Measurements from ENCODE around the gene KCNT2.

DNA sequence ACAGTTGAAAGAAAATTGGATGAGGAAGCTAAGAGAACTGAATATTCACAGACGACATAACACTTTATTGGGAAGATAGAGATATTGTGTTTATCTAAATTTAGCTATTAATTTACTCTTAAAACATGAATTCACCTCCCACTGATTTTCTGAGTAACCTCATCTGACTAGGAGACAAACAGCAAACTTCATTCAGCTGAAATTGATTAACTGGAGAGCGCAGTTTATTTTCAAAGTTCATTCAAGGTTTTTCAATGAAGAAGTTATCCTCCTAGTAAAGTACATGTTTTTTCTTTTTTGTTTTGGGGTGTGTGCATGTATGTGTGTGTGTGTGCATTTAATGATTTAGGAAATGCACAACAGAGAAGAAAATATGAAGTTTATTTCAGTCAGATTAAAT is 215.0 kb downstream of the KCNT2 start:
- TF ChIP-seq, protein P1, sequence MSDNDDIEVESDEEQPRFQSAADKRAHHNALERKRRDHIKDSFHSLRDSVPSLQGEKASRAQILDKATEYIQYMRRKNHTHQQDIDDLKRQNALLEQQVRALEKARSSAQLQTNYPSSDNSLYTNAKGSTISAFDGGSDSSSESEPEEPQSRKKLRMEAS (IDR thresholded peaks at IDR 0.05; ENCODE audit: low read depth) = no peak
- TF ChIP-seq, protein P2, sequence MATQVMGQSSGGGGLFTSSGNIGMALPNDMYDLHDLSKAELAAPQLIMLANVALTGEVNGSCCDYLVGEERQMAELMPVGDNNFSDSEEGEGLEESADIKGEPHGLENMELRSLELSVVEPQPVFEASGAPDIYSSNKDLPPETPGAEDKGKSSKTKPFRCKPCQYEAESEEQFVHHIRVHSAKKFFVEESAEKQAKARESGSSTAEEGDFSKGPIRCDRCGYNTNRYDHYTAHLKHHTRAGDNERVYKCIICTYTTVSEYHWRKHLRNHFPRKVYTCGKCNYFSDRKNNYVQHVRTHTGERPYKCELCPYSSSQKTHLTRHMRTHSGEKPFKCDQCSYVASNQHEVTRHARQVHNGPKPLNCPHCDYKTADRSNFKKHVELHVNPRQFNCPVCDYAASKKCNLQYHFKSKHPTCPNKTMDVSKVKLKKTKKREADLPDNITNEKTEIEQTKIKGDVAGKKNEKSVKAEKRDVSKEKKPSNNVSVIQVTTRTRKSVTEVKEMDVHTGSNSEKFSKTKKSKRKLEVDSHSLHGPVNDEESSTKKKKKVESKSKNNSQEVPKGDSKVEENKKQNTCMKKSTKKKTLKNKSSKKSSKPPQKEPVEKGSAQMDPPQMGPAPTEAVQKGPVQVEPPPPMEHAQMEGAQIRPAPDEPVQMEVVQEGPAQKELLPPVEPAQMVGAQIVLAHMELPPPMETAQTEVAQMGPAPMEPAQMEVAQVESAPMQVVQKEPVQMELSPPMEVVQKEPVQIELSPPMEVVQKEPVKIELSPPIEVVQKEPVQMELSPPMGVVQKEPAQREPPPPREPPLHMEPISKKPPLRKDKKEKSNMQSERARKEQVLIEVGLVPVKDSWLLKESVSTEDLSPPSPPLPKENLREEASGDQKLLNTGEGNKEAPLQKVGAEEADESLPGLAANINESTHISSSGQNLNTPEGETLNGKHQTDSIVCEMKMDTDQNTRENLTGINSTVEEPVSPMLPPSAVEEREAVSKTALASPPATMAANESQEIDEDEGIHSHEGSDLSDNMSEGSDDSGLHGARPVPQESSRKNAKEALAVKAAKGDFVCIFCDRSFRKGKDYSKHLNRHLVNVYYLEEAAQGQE (IDR thresholded peaks at IDR 0.05; ENCODE audit: low read depth, low read length) = no peak
- TF ChIP-seq RFX5 (IDR thresholded peaks at IDR 0.05; ENCODE audit: low read length) (no peak), EP300 (IDR thresholded peaks at IDR 0.05; ENCODE audit: borderline replicate concordance in 1 of 2, low read depth in 1 of 2, low read length in 1 of 2) (no peak), POLR2AphosphoS5 (IDR thresholded peaks at IDR 0.05; ENCODE audit: low read depth, low read length) (no peak), TAF1 (IDR thresholded peaks at IDR 0.05; ENCODE audit: borderline replicate concordance, low read depth, low read length) (no peak), CHD2 (IDR thresholded peaks at IDR 0.05; ENCODE audit: low read length, partially characterized antibody) (no peak), MXI1 (IDR thresholded peaks at IDR 0.05; ENCODE audit: low read depth, low read length) (no peak), YY1 (IDR thresholded peaks at IDR 0.05; ENCODE audit: low read depth) (no peak), RCOR1 (IDR thresholded peaks at IDR 0.05; ENCODE audit: low read length) (no peak), FOSL2 (IDR thresholded peaks at IDR 0.05; ENCODE audit: borderline replicate concordance, low read depth) (no peak)
- TF ChIP-seq, protein P3, sequence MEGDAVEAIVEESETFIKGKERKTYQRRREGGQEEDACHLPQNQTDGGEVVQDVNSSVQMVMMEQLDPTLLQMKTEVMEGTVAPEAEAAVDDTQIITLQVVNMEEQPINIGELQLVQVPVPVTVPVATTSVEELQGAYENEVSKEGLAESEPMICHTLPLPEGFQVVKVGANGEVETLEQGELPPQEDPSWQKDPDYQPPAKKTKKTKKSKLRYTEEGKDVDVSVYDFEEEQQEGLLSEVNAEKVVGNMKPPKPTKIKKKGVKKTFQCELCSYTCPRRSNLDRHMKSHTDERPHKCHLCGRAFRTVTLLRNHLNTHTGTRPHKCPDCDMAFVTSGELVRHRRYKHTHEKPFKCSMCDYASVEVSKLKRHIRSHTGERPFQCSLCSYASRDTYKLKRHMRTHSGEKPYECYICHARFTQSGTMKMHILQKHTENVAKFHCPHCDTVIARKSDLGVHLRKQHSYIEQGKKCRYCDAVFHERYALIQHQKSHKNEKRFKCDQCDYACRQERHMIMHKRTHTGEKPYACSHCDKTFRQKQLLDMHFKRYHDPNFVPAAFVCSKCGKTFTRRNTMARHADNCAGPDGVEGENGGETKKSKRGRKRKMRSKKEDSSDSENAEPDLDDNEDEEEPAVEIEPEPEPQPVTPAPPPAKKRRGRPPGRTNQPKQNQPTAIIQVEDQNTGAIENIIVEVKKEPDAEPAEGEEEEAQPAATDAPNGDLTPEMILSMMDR (IDR thresholded peaks at IDR 0.05) = no peak
- TF ChIP-seq, protein P4, sequence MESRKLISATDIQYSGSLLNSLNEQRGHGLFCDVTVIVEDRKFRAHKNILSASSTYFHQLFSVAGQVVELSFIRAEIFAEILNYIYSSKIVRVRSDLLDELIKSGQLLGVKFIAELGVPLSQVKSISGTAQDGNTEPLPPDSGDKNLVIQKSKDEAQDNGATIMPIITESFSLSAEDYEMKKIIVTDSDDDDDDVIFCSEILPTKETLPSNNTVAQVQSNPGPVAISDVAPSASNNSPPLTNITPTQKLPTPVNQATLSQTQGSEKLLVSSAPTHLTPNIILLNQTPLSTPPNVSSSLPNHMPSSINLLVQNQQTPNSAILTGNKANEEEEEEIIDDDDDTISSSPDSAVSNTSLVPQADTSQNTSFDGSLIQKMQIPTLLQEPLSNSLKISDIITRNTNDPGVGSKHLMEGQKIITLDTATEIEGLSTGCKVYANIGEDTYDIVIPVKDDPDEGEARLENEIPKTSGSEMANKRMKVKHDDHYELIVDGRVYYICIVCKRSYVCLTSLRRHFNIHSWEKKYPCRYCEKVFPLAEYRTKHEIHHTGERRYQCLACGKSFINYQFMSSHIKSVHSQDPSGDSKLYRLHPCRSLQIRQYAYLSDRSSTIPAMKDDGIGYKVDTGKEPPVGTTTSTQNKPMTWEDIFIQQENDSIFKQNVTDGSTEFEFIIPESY (IDR thresholded peaks at IDR 0.05; ENCODE audit: borderline replicate concordance, low read depth) = no peak
- TF ChIP-seq, protein P5, sequence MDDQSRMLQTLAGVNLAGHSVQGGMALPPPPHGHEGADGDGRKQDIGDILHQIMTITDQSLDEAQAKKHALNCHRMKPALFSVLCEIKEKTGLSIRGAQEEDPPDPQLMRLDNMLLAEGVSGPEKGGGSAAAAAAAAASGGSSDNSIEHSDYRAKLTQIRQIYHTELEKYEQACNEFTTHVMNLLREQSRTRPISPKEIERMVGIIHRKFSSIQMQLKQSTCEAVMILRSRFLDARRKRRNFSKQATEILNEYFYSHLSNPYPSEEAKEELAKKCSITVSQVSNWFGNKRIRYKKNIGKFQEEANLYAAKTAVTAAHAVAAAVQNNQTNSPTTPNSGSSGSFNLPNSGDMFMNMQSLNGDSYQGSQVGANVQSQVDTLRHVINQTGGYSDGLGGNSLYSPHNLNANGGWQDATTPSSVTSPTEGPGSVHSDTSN (IDR thresholded peaks at IDR 0.05) = no peak
